HEK293T (cell line): ENCODE results near the gene MARF1.

Experiments
- ARNT ChIP-seq: fragments of 450-650 bp; IDR thresholded peaks from 2 replicates; pipeline ENCODE4 v1.6.1; 2017; ENCODE audit warnings: mild to moderate bottlenecking
- BHLHE40 ChIP-seq: fragments of 450-650 bp; IDR thresholded peaks from 2 replicates; pipeline ENCODE4 v1.6.1; 2016; ENCODE audit warnings: mild to moderate bottlenecking, moderate library complexity, borderline replicate concordance
- CTBP1 ChIP-seq: fragments of 450-650 bp; IDR thresholded peaks from 2 replicates; pipeline ENCODE4 v1.6.1; 2016; ENCODE audit warnings: borderline replicate concordance
- ELF4 ChIP-seq: fragments of 450-650 bp; IDR thresholded peaks from 2 replicates; pipeline ENCODE4 v1.6.1; 2017; ENCODE audit warnings: antibody characterized with exemption
- FOXA1 ChIP-seq: fragments of 450-650 bp; IDR thresholded peaks from 2 replicates; pipeline ENCODE4 v1.6.1; 2016; ENCODE audit warnings: mild to moderate bottlenecking
- FOXK2 ChIP-seq: fragments of 450-650 bp; IDR thresholded peaks from 2 replicates; pipeline ENCODE4 v1.6.1; 2016; ENCODE audit warnings: mild to moderate bottlenecking
- FOXM1 ChIP-seq: fragments of 450-650 bp; IDR thresholded peaks from 2 replicates; pipeline ENCODE4 v1.6.1; 2017; ENCODE audit warnings: mild to moderate bottlenecking, borderline replicate concordance
- HDGF ChIP-seq: fragments of 450-650 bp; IDR thresholded peaks from 2 replicates; pipeline ENCODE4 v1.6.1; 2017; ENCODE audit warnings: antibody characterized with exemption, borderline replicate concordance
- L3MBTL2 ChIP-seq: fragments of 450-650 bp; conservative IDR thresholded peaks from 2 replicates; pipeline ENCODE4 v1.6.1; 2016; ENCODE audit warnings: mild to moderate bottlenecking
- NFRKB ChIP-seq: fragments of 450-650 bp; IDR thresholded peaks from 2 replicates; pipeline ENCODE4 v1.6.1; 2016; ENCODE audit warnings: mild to moderate bottlenecking, moderate library complexity
- SP1 ChIP-seq: fragments of 450-650 bp; IDR thresholded peaks from 2 replicates; pipeline ENCODE4 v1.6.1; 2017
- SUZ12 ChIP-seq: fragments of 450-650 bp; IDR thresholded peaks from 2 replicates; pipeline ENCODE4 v1.6.1; 2016; ENCODE audit warnings: mild to moderate bottlenecking

DNA sequence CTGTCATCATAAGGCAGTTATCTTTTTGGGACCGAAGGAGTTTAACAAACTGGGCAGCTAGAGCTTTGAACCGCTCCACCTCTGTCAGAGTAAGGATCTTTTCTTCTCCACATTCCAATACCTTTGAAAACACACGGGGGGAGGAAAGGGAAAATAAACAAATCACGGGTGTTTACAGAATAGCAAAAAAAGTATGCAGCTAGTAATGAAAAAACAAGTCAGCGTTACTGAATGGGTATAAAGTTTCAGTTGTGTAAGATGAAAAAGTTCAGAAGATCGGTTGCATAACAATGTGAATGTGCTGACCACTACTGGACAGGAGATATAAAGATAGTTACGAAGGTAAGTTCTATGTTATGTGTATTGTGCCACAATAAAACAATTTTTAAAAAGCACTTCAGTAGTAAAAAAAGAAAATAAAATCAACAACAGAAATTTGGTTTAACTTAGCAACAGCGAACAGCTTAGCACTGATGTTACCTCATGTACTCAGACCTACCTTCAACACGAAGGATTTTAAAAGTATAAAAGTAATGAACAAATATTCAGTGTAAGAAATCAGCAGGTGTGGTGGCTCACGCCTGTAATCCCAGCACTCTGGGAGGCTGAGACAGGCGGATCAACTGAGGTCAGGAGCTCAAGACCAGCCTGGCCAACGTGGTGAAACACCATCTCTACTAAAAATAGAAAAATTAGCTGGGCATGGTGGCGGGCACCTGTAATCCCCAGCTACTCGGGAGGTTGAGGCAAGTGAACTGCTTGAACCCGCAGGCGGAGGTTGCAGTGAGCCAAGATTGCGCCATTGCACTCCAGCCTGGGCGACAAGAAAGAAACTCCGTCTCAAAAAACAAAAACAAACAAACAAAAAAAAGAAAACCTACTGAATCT lies 34.3 kb downstream of the MARF1 start:
- TF ChIP-seq ELF4 (no peak), NFRKB (no peak), FOXM1 (no peak), BHLHE40 (no peak), SP1 (no peak), HDGF (no peak), CTBP1 (no peak), L3MBTL2 (no peak), FOXA1 (no peak), SUZ12 (no peak), ARNT (no peak), FOXK2 (no peak)
